HG03469 (cell line): Measurements from ENCODE around the gene MAP3K13.
"Not testable (repeated sequence)": the region's sequence is repeated elsewhere in the genome, so short reads cannot be mapped to it uniquely, and the experiment has no call there.

Source experiments
- ATAC-seq: cut with Tn5 transposase; IDR thresholded peaks from one replicate; pipeline ENCODE4 v1.9.1; 2021; ENCODE audit warnings: mild to moderate bottlenecking, moderate library complexity, moderate number of reproducible peaks; ENCODE audit not compliant: unreplicated experiment

The MAP3K13 gene

DNA sequence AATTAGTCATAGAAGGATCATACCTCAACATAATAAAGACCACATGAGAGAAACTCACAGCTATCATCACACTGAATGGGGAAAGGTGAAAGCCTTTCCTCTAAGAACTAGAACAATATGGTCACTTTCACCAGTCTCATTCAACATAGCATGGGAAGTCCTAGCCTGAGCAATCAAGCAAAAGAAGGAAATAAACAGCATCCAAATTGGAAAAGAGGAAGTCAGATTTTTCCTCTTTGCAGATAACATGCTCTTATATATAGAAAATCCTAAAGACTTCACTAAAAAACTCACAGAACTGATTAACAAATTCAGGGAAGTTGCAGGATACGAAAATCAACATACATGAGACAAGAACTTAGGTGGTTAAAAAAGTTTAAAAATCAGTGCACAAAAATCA lies 24.7 kb downstream of the MAP3K13 start:
- no peak for ATAC-seq

DNA sequence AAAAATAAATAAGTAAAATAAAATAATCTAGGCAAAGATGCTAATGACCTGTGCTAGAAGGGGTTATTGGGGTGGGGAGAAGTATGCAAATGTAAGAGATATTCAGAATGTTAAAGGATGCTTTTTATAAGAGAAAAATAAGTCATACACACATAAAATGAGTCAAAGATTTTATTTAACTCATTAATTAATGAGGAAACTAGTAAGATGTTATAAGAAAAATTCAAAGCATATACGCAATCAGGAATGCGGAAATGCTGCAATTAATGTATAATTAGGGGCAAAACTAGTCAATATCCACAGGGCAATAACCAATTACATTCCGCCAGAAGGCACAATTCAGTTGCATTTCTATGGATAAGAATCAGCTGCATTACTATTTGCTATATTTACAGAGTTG lies 30.1 kb downstream of the MAP3K13 start:
- no peak for ATAC-seq

DNA sequence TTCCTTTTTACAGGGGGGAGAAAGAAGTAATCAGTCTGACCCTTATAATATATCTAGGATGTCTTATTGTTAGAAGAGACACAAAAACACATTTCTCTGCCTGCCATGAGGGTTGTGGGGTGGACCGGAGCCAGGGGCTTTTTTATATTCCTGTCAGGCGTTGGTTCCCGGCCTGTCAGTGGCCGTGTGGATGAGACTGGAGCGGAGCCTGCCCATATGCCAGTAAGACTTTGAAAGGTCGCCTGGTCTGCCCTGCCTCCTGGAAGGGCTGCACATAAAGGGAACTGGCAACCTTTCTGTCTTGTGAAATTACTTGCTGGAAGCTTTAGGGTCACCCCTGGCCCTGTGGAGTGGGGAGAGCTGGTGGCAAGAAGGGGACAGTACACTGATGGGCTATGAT lies 34.7 kb downstream of the MAP3K13 start:
- ATAC-seq: no peak

DNA sequence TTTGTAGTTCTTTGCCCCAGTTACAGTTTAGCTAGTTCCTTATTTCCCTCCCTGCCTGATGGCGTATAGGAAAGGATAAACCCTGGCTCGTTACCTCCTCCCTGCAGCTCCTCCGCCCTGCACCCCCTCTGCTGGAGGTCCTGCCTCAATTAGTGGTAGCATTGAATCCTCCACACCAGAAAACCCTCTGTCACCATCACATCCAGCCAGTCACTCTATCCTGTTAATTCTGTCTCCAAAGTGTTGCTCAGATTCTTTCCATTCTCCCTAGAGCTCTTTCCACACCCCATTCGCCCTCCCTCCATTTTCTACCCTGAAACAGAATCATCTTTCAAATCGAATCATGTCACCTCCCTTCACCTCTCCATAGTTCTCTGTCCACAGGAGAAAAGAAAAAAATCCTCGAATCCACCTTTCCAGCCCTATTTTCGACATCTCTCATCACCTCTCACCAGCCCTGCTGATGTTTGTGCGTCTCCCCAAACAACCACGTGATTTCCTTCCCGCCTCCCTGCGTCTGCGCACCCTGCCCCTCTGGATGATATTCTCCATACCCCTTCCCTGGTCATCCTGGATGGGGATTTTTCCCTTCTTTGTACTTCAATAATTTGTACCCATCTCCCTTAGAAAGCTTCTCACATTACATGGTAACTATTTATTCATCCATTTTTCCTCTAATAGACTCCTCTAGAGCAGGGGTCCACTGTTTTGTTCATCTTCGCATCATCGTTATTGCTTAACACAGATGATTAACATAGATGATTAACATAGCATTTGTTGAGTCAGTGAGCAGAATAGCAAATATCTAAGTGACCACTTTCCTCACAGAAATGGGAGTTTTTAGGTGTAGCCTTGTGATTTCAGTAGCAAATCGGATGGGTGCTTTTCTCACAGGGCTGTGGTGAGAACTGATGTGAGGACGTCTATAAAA lies 37.1 kb downstream of the MAP3K13 start:
- no peak for ATAC-seq

DNA sequence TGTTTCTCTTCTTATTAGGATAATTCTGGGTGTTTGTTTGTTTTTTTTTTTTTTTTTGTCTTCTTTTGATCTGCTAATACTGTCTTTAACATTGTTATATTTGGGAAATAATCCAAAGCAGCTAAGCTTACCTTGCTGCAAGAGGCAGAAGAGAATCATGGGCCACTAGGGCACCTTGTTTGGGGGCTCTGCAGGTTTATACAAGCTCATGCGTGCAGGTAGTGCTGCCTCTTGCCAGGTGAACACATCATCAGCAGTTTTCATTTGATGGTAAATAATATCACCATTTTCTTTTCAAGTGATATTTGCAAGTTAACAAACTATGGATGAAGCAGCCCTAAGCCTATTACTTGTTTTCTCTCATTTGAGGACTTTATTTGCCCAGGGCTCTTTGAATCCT lies 37.9 kb downstream of the MAP3K13 start:
- no peak for ATAC-seq

DNA sequence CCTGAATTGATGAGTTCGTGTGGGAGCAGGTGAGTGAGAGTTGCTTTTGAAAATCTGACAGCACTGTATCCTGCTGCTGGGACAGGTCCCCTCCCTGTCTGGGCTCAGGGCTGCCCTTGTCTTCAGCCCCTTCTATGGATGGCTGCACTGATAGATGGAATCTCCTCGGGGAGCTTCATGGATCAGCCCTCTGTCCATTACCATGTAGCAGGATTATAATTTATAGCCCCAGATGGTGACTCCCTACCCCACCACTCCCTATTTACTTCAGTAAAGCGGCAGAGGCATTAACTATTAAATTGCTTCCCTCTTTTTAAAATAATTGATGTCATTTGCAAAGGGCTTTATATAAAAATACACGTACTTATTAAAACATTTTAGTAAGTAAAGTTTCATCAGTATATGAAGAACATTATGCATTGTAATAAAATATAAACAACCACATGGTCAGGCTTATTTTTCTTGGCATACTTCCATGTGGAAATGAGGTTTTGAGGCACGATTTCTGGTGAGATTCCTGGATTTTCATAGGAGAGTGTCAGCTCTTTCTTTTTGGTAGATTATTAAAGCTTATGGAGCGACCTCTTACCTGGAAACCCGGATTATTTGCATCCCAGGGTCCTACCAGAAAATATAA lies 38.5 kb downstream of the MAP3K13 start:
- ATAC-seq: no peak

DNA sequence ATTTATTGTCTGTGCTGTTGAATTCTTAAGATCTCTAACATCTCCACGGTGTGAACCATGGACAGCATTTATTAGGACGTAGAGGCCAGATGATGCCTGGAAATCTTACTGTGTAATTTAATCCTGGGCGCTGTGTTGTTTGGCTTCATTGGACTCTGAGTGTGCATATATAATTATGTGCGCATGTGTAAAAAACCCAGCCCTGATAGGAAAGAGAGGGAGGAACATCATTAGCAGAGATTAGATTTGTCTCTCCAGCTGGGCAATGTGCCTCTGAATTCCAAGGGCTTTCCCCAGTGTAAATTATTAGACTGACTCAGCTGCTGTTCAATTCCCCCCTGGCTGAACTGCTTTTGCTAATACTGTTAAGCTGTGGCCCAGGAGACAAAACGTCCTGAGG lies 39.6 kb downstream of the MAP3K13 start:
- ATAC-seq: no peak

DNA sequence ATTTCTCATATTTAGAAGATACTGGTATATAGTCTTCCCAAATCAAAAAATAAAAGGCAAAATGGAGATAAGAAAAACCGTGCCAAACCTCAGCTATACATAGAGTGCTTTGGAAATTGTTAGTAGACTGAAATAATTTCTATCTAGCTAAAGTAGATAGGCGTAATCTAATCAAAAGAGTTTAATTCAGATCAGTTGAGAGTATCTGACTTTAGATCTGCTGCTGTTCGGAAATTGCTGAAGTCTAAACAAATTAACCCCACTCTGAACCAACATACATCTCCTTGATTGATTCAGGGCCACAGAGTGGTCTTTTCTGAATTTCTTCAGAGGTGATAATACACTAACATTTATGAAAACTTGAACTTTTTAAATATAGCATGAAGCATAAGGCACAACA lies 40.1 kb downstream of the MAP3K13 start:
- no peak for ATAC-seq

DNA sequence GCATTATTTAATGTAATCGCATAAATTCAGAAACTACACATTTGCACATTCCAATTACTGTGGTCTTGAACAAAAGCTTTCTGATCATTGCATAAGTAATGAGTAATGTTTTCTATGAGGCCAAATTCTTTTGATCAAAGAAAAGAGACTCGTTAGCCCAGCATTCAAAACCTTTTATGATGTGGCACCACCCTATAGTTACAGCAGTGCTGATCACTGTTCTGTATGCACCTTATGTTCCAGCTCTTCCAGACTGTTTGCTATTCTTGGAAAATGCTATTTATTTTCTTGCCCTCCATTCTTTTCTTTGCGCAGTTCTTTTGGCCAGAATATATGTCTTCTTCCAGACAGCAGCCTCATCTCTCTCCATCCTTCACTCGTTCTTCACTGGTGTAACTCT lies 42.3 kb downstream of the MAP3K13 start:
- no peak for ATAC-seq

DNA sequence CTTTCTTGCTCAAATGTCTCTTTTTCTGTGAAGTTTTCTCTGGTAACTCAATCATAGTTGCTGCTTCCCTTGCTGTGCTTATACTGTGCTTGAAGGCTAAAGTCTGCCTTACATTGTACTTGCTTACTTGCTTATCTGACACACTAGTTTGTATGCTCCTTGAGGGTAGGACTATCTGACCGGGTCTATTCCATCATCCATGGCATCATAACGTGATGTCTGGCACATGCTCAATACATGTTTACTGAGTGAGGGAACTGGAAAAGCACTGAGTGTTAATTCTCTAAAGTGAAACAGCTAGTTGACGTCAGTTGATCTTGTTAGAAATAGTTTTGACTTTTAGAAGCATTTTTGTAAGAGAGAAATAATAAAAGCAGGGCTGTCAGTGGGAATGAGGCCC lies 42.7 kb downstream of the MAP3K13 start:
- ATAC-seq: no peak

DNA sequence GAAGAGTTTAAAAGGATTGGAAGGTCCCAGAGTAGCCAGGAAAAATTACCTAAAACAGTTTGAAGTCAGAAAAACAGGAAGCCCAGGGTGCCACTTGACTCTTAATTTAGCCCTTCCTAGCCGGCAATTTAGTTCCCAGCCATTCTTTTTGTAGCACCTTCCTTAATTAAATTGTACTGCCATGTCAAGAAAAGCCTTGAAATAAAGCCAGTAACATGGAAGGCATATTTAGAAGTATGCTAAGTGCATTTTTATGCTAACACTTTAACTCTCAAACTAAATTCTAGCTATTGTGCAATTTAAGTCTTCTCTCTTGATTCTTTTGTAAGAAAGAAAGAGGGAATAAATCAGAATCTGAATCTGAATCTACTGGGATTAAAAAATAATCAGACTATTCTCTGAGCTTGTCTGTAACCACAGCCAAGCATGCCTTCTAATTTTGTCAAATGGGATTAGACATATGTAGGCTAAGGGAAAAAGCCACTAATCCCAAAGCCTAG lies 43.2 kb downstream of the MAP3K13 start:
- no peak for ATAC-seq

DNA sequence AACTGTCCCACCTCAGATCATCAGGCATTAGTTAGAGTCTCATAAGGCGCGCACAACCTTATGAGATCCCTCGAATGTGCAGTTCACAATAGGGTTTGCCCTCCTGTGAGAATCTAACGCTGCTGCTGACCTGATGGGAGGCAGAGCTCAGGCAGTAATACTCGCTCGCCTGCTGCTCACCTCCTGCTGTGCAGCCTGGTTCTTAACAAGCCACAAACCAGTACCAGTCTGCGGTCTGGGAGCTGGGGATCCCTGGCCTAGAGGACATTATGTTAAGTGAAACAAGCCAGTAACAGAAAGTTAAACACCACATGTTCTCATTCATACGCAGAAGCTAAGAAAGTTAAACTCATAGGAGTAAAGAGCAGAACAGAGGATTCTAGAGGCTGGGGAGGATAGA lies 47.0 kb downstream of the MAP3K13 start:
- ATAC-seq: no peak

DNA sequence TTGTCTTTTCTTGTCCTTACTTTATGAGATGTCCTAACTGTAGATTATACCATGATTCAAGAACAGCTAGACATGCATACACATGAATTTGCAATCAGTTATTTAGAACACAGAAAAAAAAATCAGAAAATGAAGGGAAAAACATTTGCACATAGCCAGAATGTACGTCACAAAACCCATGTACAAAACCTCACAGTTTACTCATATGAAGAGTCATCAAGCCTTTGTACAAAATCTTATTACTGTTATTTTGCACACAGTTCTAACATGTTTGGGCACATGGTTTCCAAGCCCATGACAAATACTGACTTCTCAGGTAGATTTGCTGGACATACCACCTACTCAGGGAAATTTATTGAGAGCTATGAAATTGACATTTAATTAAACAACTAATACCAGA lies 48.2 kb downstream of the MAP3K13 start:
- ATAC-seq: no peak

DNA sequence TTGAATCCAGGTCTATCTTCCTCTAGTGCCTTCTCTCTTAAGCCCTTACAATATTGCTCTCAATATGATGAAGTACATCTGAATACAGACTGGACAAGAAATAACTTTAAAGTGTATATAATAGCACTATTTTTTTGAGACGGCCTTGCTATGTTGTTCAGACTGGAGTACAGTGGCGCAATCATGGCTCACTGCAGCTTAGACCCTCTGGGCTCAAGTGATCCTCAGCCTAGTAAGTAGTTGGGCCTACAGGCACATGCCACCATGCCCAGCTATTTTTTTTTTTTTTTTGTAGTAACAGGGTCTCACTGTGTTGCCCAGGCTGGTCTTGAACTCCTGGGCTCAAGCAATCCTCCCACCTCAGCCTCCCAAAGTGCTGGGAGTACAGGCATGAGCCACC lies 53.6 kb downstream of the MAP3K13 start:
- no peak for ATAC-seq

DNA sequence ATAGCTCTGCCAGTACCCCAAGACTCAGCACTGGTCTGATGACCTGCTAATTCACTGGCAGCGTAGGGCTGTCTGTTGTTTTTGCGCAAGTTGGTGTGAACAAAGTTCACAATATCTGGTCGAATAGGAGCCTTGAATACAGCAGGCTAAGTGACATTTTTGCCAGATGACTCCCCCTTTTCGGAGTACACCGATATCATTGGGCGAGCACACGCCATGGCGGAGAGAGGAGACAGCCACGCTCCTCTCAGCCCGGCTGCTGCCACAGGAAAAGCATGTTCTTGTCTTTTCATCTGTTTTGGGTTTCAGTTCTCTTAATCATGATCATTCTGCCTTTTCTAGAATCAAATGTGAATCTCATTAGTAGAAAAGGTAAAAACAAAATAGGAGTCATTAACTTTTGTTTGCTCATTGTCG lies 55.6 kb downstream of the MAP3K13 start:
- not testable (repeated sequence) for ATAC-seq

DNA sequence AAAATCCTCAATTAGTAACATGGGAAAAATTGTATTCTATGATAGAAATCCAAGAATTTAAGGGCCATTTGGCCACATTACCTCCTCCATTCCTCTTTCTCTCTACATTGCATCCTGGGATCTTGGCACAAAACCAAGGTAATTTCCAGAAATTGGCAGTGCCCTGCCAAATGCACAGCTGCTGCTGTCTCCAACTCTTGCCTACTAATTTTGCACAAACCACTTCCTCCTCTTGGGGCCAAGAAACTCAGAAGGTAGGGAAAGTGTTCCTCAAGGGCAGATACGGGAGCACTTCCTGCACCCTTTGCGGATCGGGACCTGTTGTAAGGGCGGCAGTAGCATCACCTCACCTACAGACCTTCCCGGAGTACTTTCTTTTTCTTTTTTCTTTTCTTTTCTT lies 57.8 kb downstream of the MAP3K13 start:
- no peak for ATAC-seq

DNA sequence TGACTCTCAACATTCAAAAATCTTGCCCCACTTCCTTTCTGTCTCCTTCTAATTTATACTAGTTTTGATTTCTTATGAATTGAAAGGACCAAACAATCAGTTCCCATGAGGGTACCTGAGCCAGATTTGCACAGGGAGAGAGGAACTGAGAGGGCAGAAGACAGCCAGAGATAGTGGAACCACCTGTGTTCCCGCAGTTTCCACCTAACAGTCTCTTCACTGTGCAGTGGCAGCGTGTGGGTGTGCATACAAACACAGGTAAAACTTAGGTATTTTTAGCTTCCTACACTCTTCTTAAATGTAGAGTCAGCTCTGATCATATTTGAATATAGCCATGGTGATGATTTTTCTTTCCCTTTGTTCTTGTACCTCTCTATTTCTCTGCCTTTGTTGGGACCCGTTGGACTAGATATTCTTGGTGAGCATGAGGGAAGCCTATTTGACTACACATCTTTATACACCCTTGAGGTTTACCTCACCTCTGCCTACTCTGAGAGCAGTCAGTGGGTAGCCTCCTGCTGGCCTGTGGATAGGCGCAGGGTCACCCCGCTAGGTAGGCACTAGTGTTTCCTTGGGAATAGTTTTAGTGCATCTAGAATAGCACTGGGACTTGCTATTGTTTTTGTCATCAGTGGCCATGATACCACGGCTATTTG lies 58.8 kb downstream of the MAP3K13 start:
- peak; percentile 49 for ATAC-seq

DNA sequence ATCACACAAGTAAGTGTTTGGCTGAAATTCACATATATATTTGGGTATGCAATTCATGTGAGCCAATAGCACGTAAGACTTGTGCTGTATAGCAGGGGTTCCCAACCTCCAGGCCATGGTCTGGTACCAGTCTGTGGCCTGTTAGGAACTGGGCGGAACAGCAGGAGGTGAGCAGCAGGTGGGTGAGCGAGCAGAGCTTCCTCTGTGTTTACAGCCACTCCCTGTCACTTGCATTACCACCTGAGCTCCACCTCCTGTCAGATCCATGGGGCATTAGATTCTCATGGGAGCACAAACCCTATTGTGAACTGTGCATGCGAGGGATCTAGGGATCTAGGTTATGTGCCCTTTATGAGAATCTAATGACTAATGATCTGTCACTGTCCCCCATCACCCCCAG lies 59.7 kb downstream of the MAP3K13 start:
- no peak for ATAC-seq

DNA sequence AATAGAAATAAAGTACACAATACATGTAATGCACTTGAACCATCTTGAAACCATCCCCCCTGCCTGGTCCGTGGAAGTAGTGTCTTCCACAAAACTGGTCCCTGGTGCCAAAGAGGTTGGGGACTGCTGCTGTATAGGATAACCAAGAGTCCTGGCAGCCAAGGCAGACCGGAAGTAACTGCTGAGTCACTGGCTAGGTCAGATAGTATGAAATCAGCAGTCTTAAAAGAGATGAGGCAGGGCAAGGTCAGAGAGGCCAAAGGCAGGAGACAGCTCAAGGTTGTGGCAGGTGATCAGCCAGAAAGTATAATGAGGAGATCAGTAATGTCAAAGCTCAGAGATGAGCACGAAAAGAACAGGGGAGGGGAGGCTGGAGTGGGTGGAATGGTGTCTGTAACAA lies 60.2 kb downstream of the MAP3K13 start:
- ATAC-seq: no peak

DNA sequence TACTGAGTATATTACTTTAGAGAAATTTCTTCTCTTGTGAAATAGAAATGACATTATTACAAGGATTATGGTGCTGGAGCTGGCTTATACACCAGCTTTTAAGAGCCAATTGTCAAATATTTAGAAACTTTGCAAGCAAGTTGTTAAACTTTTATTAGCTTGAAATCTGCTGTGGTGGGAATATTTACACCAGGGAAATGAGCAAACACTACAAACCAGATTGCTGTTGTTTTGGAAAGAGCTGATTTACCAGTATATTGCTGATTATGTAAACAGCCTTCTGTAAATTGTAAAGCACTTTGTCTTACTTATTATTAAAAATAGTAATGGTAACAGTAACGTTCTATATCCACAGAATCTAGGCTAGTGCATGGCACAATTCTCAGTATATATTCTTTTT lies 61.5 kb downstream of the MAP3K13 start:
- no peak for ATAC-seq

DNA sequence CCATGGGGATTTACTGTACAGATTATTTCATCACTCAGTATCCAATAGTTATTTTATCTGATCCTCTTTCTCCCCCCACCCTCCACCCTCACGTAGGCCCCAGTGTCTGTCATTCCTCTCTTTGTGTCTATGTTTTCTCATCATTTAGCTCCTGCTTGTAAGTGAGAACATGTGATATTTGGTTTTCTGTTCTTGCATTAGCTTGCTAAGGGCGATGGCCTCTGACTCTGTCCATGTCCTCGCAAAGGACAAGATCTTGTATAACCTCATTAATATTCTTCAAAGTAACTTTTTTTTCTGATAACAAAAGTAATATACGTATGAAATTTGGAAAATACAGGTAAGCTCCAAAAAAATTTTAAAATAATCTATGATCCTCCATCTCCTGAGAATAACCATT lies 67.4 kb downstream of the MAP3K13 start:
- no peak for ATAC-seq
